OCI-LY1 (cell line): ENCODE measurements around the gene FCSK.
A peak's percentile ranks its signal among the peaks of the same experiment; 100 is the strongest.

Experiments used
- H2AFZ ChIP-seq: fragments of 200-600 bp; sonication (generic), shearing (Covaris generic); 2 replicates; pipeline ENCODE4 v1.6.0; 2014; ENCODE audit warnings: antibody characterized with exemption, mild to moderate bottlenecking, low read length
- H3F3A ChIP-seq: fragments of 200-600 bp; sonication (generic), shearing (Covaris generic); 2 replicates; pipeline ENCODE4 v1.6.0; 2014; ENCODE audit warnings: mild to moderate bottlenecking, antibody characterized with exemption, low read length, moderate library complexity; ENCODE audit not compliant: insufficient read depth
- H3K27ac ChIP-seq: fragments of 200-600 bp; sonication (generic); 2 replicates; pipeline ENCODE4 v1.5.1; 2014; ENCODE audit warnings: low read length, mixed run types, mild to moderate bottlenecking, low read depth; ENCODE audit not compliant: poor library complexity, severe bottlenecking
- H3K27me3 ChIP-seq: fragments of 200-600 bp; sonication (generic); 2 replicates; pipeline ENCODE4 v1.6.0; 2014; ENCODE audit warnings: antibody characterized with exemption, mild to moderate bottlenecking, low read length, moderate library complexity; ENCODE audit not compliant: insufficient read depth
- H3K36me3 ChIP-seq: fragments of 200-600 bp; sonication (generic); 2 replicates; pipeline ENCODE4 v1.6.1; 2014; ENCODE audit warnings: mild to moderate bottlenecking, antibody characterized with exemption, low read length, moderate library complexity, mixed read lengths; ENCODE audit not compliant: insufficient read depth
- H3K4me1 ChIP-seq: fragments of 200-600 bp; sonication (generic); 2 replicates; pipeline ENCODE4 v1.5.1; 2014; ENCODE audit warnings: mild to moderate bottlenecking, low read length, moderate library complexity; ENCODE audit not compliant: insufficient read depth, severe bottlenecking
- H3K4me2 ChIP-seq: fragments of 200-600 bp; sonication (generic), shearing (Covaris generic); 2 replicates; pipeline ENCODE4 v1.6.1; 2014; ENCODE audit warnings: low read length
- H3K4me3 ChIP-seq: fragments of 200-600 bp; sonication (generic); 2 replicates; pipeline ENCODE4 v1.5.1; 2014; ENCODE audit warnings: low read length, low read depth, mild to moderate bottlenecking, mixed read lengths; ENCODE audit not compliant: poor library complexity, severe bottlenecking
- H3K79me2 ChIP-seq: fragments of 200-600 bp; shearing (Covaris generic); 2 replicates; pipeline ENCODE4 v1.6.1; 2016; ENCODE audit warnings: mixed run types, low read length, mixed read lengths; ENCODE audit not compliant: insufficient read depth
- H3K9ac ChIP-seq: fragments of 200-600 bp; sonication (generic), shearing (Covaris generic); 2 replicates; pipeline ENCODE4 v1.6.1; 2014; ENCODE audit warnings: mild to moderate bottlenecking, low read length, mixed read lengths
- H3K9me2 ChIP-seq: fragments of 200-600 bp; sonication (generic), shearing (Covaris generic); 2 replicates; pipeline ENCODE4 v1.6.1; 2014; ENCODE audit warnings: low read depth, mild to moderate bottlenecking, low read length, mixed read lengths
- H3K9me3 ChIP-seq: fragments of 200-600 bp; shearing (Covaris generic); 2 replicates; pipeline ENCODE4 v1.6.1; 2014; ENCODE audit warnings: low read length, mixed read lengths
- H4K20me1 ChIP-seq: fragments of 200-600 bp; sonication (generic), shearing (Covaris generic); 2 replicates; pipeline ENCODE4 v1.6.0; 2016; ENCODE audit warnings: mild to moderate bottlenecking, low read length; ENCODE audit not compliant: insufficient read depth
- EZH2 ChIP-seq: fragments of 200-600 bp; sonication (generic), shearing (Covaris generic); IDR thresholded peaks from 2 replicates; pipeline ENCODE4 v1.8.0; 2017; ENCODE audit warnings: borderline replicate concordance, mixed run types, mild to moderate bottlenecking, antibody characterized with exemption, low read length, moderate library complexity, mixed read lengths
- TF ChIP-seq, protein P1 (sequence below): fragments of 200-600 bp; sonication (generic), shearing (Covaris generic); IDR thresholded peaks from 2 replicates; pipeline ENCODE4 v1.5.1; 2017; ENCODE audit warnings: mild to moderate bottlenecking, antibody characterized with exemption, low read length, moderate library complexity, mixed read lengths

FCSK gene

DNA sequence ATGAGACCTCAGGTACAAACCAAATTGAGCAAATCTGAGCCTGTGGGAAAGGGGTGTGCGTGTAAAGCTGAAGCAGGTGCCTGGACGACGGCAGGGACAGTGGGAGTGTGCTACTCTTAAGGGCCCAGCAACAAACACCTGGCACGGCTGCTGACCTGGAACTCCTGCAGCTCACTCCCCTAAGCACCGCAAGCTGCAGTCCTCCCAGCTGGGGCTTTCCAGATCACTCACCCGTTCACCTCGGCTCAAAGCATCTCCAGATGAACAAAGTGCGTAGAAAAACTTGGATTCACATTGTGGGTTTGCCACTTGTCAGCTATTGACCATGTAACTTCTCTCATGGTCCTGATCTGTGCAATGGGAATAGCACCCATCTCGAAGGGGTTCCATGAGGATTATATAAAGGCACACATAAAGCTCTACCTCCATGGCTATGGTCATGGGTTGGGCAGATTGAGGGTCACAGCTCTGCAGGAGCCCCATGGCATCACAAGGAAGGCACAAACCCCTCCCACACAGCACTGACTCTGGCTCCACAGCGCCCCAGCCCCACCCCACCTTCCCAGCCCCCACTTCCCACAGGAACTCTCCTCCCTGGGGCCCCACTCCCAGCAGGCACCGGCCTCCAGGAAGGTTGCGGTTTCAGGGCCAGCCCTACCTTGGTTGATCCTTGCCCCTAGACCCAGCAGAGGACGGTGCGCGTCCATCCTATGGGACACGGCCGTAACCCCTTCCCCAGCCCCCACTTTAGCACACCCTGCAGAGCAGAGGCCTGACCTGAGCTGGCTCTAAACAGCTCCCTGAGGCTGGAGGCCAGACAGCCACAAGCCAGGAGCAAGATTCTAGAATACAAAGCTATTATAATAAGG, 37.4 kb upstream of the FCSK start:
- H3K9me2 ChIP-seq = no peaks in the 10 kb centered on the region
- no peak overlapping the region for H3K4me3 ChIP-seq
- no peaks in the 10 kb centered on the region for H4K20me1 ChIP-seq

DNA sequence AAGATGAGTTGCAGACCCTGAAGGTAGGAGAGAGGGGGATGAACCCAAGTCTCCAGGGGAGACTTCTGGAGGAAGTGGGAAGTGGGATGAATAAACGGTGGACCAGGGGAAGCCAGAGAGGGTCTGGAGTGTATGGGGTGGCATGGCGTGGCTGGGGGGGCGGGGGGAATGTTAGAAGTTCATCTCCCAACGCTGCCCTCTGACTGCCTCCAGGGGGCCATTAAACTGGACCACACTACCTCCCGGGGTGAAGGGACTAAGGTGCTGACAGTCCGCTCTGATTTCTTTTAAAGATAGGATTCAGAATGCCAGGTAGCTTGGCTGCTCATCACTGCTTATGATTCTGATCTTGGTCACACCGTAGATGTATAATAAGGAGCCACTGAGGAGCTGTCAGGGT, 36.7 kb upstream of the FCSK start:
- Histone ChIP-seq H3K9me2 (no peaks in the 10 kb centered on the region), H3K36me3 (no peaks in the 10 kb centered on the region), H2AFZ (no peak overlapping the region), H3K9me3 (no peaks in the 10 kb centered on the region), H3K9ac (no peak overlapping the region), H3K4me3 (no peak overlapping the region), H3K4me1 (peaks cover 38% of the 10 kb centered on the region), H3K27me3 (no peaks in the 10 kb centered on the region), H3K79me2 (no peaks in the 10 kb centered on the region), H3K27ac (peak overlapping the region; percentile 51), H3K4me2 (no peak overlapping the region; the same call in 1 of the 2 replicates), H4K20me1 (no peaks in the 10 kb centered on the region), H3F3A (no peaks in the 10 kb centered on the region)
- TF ChIP-seq EZH2 = no peak
- TF ChIP-seq, protein P1, sequence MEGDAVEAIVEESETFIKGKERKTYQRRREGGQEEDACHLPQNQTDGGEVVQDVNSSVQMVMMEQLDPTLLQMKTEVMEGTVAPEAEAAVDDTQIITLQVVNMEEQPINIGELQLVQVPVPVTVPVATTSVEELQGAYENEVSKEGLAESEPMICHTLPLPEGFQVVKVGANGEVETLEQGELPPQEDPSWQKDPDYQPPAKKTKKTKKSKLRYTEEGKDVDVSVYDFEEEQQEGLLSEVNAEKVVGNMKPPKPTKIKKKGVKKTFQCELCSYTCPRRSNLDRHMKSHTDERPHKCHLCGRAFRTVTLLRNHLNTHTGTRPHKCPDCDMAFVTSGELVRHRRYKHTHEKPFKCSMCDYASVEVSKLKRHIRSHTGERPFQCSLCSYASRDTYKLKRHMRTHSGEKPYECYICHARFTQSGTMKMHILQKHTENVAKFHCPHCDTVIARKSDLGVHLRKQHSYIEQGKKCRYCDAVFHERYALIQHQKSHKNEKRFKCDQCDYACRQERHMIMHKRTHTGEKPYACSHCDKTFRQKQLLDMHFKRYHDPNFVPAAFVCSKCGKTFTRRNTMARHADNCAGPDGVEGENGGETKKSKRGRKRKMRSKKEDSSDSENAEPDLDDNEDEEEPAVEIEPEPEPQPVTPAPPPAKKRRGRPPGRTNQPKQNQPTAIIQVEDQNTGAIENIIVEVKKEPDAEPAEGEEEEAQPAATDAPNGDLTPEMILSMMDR = peak; percentile 16; the same call in 1 of the 2 replicates

More for the DNA sequence above, 37.4 kb upstream of the FCSK start:
- Histone ChIP-seq H3K9me3 (no peaks in the 10 kb centered on the region), H3K4me1 (peaks cover 38% of the 10 kb centered on the region), H2AFZ (no peak overlapping the region), H3K79me2 (no peaks in the 10 kb centered on the region), H3K9ac (no peak overlapping the region), H3F3A (no peaks in the 10 kb centered on the region), H3K27ac (peak overlapping the region; percentile 51), H3K4me2 (peak overlapping the region; percentile 3; the same call in 1 of the 2 replicates), H3K27me3 (no peaks in the 10 kb centered on the region), H3K36me3 (peaks cover 3% of the 10 kb centered on the region; the same call in 1 of the 2 replicates)
- TF ChIP-seq, protein P1 = no peak
- no peak for TF ChIP-seq EZH2

DNA sequence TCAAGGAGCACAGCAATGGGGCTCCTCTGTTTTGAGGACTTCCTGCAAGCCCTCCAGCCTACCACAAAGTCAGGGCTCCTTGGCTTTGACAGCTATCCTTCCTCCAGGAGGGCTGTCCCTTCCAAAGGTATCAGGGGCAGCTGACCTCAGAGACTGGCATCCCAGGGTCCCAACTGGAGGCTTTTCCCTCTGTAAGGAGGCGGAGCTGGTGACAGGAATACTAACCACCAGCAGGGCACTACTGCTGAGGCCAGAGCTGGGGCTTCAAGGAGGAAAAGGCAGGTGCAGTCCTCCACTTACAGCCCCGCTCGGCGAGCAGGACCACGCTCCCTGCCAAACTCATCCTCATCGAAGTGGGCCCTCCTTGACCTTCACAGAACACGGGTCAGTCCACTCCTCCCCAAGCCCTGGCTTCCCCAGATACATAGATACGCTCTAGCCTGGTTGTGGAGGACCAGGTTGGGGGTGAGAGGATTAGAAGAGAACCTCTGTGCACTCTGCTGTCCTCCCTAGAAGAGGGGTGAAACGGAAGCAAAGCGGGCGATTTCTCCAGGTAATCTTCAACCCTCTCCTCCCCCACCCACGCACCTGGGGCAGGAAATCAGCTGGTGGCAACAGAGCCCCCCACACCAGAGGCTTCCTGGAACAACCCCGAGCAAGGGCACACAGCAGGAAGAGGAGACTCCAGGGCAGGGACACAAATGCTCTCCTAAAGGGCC, 36.0 kb upstream of the FCSK start:
- no peaks in the 10 kb centered on the region for H3K79me2 ChIP-seq
- no peaks in the 10 kb centered on the region for H4K20me1 ChIP-seq

More for the DNA sequence above, 36.0 kb upstream of the FCSK start:
- Histone ChIP-seq H3K4me3 (no peak overlapping the region), H3K9me3 (no peaks in the 10 kb centered on the region), H3K4me1 (peaks cover 43% of the 10 kb centered on the region), H3F3A (no peaks in the 10 kb centered on the region), H3K9me2 (no peaks in the 10 kb centered on the region), H3K4me2 (no peak overlapping the region), H3K27ac (peak overlapping the region; percentile 51), H3K9ac (no peak overlapping the region; the same call in 1 of the 2 replicates), H3K36me3 (no peaks in the 10 kb centered on the region), H3K27me3 (no peaks in the 10 kb centered on the region), H2AFZ (no peak overlapping the region)
- no peak for TF ChIP-seq EZH2
- TF ChIP-seq, protein P1 = no peak
